Heart left ventricle (tissue), 13 donors: Measurements from ENCODE around the gene ADAMTS18.

Experiments used
- POLR2A ChIP-seq, 2 donors: fragments of 450-650 bp; IDR thresholded peaks; one replicate each; pipeline ENCODE4 v1.6.1; 2017; ENCODE audit warnings: antibody characterized with exemption in 2 of 2, mild to moderate bottlenecking in 2 of 2, moderate library complexity in 2 of 2
- TF ChIP-seq, protein P1 (sequence below), 12 donors: fragments of 200-600 bp; sonication (generic) in 4 of 12; IDR thresholded peaks; one replicate each; pipeline versions ENCODE4 v1.5.0 to v1.8.0; 2018 to 2022; ENCODE audit warnings: antibody characterized with exemption in 12 of 12, mild to moderate bottlenecking in 5 of 12
- donor health status: ischemic (EF 13 %, LVEDD 7.1; RV severe dilation, severe dysfunction).
- donor health status: DM: no; HTN: yes; CAD: no.
- donor health status: DM: no; HTN: no; CAD: no.
- donor health status: ischemic (EF 25% LVEDD 6.9; RV normal size, moderate dysfunction).
- donor health status: ischemic (EF 25% LVEDD 5.7; RV mildly dilated, moderate dysfunction).
- donor health status: ischemic (EF 35%, LVEDD 5.7; RV mildly dilated, moderate dysfunction).
- donor health status: nonischemic (EF 11% LVEDD 7.7; RV severe dilation, severe dysfunction).
- donor health status: DM: yes; HTN: yes; CAD: no.
- donor health status: PGD.
- donor health status: ischemic (EF 29% LVEDD 5.4; RV normal size, mild dysfunction).
- donor health status: nonischemic (EF 23%, LVEDD 6.1; RV moderate dilation, normal function).

DNA sequence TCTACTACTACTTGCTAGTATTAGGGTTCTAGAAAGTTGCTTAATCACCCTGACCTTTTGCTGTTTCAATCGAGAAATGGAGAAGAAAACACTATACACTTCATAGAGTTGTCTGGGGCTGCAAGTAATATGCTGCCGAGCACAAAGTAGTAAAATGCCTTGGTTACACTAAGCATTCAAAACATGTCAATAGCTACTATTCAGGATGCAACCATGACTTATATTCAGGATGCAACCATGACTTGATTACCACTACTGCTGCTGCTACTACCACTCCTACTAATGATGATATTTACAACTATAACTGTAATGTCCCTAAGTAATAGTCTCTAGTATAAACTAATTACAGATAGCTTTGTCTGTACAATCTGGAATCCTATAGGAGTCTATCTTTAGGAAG is 35.3 kb downstream of the ADAMTS18 start:
- TF ChIP-seq, protein P1, sequence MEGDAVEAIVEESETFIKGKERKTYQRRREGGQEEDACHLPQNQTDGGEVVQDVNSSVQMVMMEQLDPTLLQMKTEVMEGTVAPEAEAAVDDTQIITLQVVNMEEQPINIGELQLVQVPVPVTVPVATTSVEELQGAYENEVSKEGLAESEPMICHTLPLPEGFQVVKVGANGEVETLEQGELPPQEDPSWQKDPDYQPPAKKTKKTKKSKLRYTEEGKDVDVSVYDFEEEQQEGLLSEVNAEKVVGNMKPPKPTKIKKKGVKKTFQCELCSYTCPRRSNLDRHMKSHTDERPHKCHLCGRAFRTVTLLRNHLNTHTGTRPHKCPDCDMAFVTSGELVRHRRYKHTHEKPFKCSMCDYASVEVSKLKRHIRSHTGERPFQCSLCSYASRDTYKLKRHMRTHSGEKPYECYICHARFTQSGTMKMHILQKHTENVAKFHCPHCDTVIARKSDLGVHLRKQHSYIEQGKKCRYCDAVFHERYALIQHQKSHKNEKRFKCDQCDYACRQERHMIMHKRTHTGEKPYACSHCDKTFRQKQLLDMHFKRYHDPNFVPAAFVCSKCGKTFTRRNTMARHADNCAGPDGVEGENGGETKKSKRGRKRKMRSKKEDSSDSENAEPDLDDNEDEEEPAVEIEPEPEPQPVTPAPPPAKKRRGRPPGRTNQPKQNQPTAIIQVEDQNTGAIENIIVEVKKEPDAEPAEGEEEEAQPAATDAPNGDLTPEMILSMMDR (IDR thresholded peaks at IDR 0.05), result no peak
- no peak for TF ChIP-seq POLR2A (IDR thresholded peaks at IDR 0.05)
